GM21528 (cell line): ENCODE data around the gene C22orf23.

Source experiments
- ATAC-seq: cut with Tn5 transposase; IDR thresholded peaks from one replicate; pipeline ENCODE4 v1.9.1; 2021; ENCODE audit warnings: mild to moderate bottlenecking, moderate library complexity; ENCODE audit not compliant: unreplicated experiment, low FRiP score

The C22orf23 gene

GRCh38 chr22:37926771-37927636 lies 26.4 kb downstream of the C22orf23 start:
- ATAC-seq = no peak

DNA sequence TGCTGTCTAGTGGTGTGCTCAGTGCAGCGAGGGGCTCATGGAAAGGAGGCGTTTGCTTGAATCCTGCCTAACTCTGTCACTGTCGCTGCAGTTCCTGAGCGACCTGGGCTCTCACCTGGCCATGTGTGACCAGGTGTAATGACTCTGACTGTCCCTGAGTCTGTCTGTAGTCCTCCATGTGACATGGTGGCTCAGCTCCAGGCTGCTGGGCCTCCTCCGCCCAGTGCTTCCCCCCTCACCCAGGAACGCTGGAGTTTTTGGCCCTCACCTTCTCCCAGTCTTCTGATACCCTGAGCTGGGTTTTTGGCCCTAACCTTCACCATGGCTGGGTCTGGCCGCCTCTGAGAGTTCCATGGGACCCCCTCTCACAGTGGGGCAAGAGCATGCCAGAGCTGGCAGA lies 27.0 kb downstream of the C22orf23 start:
- no peak for ATAC-seq

DNA sequence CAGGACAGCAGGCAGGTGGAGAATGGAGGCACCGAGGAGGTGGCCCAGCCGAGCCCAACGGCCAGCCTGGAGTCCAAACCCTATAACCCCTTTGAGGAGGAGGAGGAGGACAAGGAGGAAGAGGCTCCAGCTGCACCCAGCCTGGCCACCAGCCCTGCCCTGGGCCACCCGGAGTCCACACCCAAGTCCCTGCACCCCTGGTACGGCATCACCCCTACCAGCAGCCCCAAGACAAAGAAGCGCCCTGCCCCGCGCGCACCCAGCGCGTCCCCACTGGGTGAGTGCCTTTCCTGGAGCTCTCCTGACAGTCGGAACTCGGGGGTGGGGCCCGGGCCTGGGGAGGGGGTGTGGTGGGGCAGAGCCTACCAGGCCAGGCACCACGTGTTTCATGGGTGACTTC lies 27.6 kb downstream of the C22orf23 start:
- ATAC-seq = no peak

DNA sequence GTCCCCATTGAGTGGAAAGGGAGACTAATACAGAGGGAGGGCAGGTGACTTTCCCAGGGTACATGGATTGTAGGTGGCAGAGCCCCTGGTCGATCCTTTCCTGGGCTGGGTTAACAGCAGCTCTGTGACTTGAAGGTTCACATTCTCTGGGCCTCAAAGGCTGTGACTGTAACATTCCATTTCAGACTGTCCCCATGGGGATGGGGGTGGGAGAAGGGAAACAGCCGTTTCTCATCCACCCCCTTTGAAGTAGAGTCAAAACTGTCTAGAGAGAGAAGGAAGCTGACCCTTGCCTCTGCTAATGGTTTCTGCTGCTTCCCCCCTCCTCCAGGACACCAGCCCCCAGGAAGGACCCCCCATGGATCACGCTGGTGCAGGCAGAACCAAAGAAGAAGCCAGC lies 28.1 kb downstream of the C22orf23 start:
- no peak for ATAC-seq

GRCh38 chr22:37924386-37925065 lies 28.9 kb downstream of the C22orf23 start:
- ATAC-seq = no peak

DNA sequence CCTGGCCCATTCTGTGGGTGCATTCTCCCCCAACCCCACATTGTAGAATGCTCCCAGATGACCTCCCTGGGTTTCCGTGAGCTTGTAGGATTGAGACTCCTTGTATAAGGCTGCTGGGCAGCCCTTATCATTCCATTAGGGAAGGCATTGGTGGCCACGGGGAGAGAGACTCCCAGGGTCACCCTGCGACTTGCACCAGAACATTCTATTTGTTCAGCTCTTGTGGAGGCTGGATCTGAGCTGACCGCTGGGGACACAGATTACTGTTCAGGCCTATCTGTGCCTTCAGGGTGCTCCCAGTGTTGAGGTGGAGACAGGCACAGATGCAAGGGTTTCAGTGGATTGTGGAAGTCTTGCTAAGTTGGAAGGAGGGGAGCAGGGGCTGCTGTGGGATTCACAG lies 29.5 kb downstream of the C22orf23 start:
- ATAC-seq = no peak

GRCh38 chr22:37922191-37922590 lies 31.2 kb downstream of the C22orf23 start:
- no peak for ATAC-seq

GRCh38 chr22:37920126-37920525 lies 33.3 kb downstream of the C22orf23 start:
- ATAC-seq = no peak

GRCh38 chr22:37918580-37919270 lies 34.7 kb downstream of the C22orf23 start:
- no peak for ATAC-seq

DNA sequence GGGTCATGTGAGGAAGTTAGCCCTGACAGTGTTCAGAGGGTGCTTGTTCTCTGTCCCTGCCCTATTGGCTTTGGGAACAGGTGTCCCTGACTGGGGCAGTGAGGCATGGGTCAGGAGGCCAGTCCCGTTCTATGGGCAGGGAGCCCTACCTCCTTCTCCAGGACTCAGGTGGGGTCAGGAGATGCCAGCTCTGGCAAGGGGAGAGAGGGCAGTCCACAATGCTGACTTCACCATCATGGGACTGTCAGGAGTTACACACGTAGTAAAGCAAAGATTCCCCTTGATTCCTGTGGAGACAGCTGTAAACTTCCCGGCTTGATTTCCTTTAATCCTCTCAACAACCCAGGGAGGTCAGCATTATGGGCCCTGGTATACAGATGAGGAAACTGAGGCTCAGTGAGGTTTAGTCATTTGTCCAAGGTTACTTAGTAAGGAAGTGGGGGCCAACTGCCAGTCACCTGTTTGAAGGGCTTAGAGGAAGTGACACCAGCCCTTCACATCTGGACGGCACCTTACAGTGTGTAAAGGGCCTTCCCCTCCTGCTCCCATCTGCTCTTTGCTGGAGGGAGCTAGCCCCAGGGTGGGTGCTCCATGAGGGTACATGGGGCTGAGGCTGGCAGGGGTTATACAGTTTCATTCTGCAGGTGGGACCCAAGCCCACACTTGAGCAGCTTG lies 35.4 kb downstream of the C22orf23 start:
- ATAC-seq = no peak

GRCh38 chr22:37916311-37916710 lies 37.1 kb downstream of the C22orf23 start:
- no peak for ATAC-seq

- no peak for ATAC-seq
Measured at GRCh38 chr22:37913233-37913721, 40.1 kb downstream of the C22orf23 start.

DNA sequence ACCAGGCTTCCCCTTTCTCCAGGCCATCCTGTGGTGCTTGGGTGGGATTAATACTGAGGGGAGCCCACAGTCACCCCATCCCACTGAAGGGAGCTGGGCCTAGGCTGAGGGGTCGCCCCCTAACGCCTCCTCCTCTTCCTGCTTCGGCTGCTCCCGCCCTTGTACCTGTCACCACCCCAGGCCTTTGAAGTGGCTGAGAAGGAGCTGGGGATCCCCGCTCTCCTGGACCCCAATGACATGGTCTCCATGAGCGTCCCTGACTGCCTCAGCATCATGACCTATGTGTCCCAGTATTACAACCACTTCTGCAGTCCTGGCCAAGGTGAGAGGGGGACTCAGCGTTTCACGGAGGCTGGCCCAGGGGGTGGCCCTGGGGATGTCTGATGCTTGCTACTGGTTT lies 41.2 kb downstream of the C22orf23 start:
- ATAC-seq = no peak

GRCh38 chr22:37911697-37912096 lies 41.7 kb downstream of the C22orf23 start:
- no peak for ATAC-seq

DNA sequence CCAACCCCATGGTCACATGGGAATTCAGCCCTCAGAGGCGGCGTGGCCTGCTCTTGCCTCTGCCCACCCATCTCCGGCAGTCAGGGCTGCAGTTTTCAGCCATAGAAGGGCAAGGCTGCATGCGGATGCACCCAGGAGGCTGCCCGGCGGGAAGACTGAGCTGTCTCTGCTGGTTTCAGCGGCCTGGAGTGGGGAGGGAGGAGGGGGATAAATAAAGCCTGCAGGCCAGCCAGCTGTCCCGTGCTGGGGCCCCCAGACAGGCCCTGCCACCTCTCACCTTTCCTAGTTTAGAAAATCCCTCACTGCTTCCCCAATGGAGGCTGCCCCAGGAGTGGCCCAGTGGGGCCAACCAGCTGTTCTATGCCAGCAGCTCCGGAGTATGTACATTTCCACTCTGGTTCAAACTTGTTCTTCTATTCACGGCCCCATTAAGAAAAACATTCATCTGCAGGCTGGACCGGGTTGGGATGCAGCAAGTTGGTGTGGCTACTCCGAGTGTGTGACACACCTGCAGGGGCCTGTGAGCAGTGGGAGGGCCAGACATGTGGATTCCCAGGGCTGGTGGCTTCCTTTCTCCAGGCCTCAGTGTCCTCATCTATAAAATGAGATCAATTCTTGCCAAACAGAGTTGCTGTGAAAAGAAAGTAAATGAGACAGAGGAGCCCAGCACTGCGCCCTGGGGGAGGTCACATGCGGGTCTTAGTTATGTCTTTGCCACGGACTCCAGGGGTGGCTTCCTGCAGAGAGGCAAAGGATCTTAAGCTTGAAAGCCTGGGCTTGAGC lies 42.3 kb downstream of the C22orf23 start:
- no peak for ATAC-seq

DNA sequence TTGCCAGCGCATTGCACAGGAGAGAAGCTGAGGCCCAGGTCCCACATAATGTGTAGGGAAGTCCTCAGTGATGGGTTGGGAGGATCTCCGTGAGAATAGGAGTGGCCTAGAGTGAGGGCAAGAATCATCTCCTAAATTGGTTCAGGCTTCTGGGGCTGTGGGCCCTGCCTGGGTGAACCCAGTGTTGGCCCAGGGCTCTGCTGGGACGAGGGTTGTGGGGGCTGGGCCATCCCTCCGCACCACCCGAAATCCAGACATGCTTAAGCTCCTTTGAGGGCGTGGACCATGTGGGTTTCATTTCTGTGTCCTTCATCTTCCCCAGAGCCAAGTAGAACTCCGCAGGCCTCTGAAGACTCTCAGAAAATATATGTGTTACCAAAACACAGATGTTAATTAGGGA lies 43.6 kb downstream of the C22orf23 start:
- ATAC-seq = no peak

- ATAC-seq = no peak
Measured at GRCh38 chr22:37907036-37907954, 46.1 kb downstream of the C22orf23 start.

- peak; percentile 27 for ATAC-seq
Measured at GRCh38 chr22:37906364-37907008, 46.9 kb downstream of the C22orf23 start.
